Hematopoietic multipotent progenitor cell treated with erythropoietin and hydrocortisone succinate and interleukin-3 and kit ligand, for 17 days (in vitro differentiated cells): ENCODE results near the gene TNFAIP2.

Experiments used
- DNase-seq: peaks from one replicate; pipeline ENCODE4 v3.0.0-alpha.2; 2015; ENCODE audit warnings: low spot score

The TNFAIP2 gene

DNA sequence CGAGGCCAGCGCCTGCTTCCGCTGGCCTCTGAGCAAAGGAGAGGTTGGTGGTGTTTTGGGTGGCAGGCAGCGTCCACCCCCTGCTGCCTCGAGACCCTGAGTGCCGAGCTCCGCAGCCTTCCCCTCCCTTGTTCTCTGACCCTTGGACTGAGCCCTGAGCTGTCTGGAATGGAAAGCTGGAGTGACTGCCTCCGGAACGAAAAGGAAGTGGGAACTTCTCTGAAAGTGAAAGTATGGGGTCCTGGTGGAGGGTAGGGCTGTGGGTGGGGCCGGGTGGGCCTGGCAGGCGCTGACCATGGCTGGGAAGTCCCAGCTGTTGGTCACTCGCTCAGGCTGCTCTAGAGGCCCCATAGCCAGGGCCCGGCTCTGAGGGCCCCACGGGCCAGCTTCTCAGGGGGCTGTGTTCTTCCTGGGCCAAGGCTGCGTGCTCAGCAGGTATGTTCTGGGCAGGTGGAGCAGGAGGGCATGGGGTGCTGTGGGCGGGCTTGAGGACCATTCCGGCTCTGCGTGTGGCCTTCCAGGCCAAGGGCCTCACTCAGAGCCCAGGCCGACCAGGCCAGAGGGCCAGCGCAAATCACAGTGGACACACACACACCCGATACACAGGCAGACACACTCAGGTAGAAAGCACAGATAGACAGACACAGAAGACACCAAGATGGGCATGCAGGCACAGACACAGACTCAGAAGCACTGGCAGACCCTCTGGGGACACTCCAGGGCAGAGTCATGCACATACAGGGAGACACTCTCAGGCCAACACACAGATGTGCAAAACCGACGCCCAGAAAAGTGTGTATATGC is 28.7 kb upstream of the TNFAIP2 start, which contains the start of gene EXOC3L4:
Gene EXOC3L4 (plus strand): TSS at position 320 of the 804 bp plus-strand sequence. CDS start 5,495 bp downstream, outside the sequence.
- no peak for DNase-seq

DNA sequence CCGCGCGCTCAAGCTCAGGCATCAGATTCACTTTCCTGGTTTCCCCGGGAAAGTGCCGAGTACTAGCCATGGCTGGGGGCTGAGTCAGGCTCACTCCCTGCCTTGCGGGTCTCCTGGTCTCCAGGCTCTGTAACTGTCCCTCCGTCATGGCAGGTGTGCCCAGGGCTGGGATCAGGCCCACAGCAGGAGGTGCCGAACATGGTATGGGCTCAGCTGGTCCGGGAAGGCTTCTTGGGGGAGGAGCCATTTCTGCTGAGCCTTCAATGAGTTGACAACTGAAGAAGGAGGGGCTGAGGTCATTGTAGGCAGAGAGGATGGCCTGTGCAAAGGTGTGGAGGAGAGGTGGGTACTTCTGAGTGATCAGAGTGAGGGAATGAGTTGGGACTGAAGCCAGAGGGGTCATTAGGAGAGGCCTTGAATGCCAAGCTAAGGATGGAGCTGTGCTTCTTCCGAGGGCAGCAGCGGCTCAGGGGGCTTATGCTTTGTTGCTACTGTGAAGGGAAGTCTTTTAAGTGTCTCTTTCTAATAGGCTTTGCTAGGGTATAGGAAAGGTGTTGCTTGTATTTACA is 28.0 kb upstream of the TNFAIP2 start:
- DNase-seq = no peak

DNA sequence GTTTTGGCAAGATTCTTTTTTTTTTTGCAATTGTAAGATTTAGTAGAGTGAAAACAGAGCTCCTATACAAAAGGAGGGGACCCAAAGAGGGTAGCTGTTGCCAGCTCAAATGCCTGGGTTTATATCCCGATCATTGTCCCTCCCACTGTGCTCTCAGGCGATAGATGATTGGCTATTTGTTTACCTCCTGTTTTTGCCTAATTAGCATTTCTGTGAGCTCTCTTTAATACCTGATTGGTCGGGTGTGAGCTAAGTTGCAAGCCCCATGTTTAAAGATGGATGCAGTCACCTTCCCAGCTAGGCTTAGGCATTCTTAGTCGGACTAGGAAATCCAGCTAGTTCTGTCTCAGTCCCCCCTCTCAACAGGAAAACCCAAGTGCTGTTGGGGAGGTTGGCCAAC is 26.9 kb upstream of the TNFAIP2 start:
- no peak for DNase-seq

DNA sequence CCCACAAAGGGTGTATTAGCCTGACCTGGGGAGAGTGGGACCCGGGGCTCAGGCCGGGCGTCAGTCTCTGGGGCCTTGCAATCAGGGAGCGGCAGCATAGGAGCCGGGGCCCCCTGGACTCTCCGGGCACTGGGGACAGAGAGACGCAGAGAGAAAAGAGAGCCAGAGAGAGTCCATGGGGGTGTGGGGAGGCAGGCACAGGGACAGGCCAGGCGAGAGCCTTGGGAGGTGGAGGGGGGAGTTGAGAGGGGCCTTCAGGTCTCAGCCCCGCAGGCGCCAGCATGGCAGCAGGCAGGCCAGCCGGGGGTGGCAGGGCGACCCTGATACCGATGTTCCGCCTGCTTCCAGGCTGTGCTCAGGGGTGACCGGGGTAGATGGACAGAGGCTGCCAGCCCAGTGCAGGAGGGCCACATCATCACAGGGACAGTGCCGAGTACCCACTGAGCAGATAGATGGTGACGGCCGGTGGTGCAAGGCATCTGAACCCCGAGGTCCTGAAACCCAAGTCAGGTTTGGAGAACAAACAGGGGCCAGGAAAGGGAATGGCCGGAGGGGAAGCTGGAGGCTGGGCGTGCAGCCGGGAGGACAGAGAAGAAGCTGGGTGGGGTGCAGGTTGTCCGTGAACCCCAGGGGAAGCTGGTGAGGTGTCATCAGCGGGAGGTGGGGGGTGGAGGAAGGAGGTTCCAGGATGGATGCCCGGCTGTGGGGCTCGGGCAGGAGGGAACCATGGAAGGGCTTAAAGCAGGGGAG is 25.8 kb upstream of the TNFAIP2 start:
- DNase-seq = no peak

DNA sequence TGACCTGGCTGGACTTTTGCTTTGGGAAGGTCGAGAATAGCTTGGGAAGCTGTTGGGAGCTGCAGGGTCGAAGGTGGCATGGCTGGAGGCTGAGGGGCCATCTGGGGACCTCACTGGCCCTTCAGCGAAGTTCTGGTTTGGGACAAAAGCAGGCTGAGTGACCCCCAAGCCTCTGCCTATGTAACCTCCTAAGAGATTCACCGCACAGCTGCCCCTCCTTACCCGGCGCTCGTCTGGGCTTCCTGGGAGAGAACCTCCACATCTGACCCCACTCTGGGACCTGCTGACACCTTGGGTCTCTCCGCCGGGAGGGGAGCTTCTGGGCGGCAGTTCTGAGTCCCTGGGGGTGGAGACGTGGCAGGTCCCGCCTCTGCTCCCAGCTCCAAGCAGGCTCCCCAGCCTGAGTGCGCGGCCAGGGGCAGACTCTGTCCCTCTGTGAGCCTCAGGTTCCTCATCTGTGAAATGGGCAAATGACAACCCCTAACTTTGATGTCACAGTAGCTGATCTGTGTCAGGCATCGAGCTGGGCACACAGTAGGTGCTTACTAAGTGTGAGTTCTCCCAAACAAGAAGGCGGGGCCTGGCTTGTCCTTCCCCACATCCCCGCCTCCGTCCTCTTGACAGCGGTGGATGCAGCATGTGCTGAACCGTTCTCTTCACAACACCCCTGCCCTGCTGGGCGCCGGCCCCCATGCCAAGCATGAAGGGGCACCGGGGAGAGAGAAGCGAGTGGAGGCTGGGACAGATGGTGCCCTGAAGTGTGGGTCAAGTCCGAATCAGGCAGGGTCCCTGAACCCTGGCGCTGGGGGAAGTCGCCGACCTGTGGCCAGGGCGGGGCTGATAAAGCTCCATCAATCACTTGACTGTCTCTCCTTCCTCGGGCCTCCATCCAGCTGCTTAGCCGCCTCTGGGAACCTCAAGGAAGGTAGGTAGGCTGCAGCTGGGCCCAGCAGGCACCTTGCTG is 25.0 kb upstream of the TNFAIP2 start:
- DNase-seq = no peak

DNA sequence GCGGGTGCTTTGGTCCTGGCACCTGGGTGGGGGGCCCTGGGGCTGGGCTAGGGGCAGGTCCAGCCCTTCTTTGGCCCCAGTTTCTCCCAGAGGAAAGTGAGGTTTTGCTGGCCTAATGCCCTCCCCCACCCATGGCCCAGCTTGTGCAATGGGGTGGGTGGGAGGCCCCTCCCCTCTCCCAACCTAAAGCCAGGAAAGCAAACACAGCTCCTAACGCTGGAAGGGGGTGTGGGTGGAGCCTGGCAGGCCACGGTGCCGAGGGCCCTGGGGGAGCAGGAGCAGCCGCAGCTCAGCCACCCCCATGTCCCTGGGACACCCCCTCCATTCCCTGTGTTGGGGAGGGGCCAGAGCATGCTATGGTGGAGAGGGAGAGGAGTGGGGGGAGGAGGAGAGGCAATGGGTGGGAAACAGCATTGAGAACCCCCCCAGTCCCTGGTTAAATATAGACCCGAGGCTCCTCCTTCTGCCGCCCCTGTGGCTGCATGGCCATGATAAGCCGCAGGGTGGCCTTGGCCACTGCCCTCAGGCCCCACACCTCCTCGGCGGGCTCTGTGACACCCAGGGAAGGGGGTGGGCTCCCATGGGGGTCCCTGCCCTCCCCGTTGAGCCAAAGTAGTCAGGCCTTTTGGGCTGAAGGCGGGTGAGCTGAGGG is 24.1 kb upstream of the TNFAIP2 start:
- DNase-seq = no peak

DNA sequence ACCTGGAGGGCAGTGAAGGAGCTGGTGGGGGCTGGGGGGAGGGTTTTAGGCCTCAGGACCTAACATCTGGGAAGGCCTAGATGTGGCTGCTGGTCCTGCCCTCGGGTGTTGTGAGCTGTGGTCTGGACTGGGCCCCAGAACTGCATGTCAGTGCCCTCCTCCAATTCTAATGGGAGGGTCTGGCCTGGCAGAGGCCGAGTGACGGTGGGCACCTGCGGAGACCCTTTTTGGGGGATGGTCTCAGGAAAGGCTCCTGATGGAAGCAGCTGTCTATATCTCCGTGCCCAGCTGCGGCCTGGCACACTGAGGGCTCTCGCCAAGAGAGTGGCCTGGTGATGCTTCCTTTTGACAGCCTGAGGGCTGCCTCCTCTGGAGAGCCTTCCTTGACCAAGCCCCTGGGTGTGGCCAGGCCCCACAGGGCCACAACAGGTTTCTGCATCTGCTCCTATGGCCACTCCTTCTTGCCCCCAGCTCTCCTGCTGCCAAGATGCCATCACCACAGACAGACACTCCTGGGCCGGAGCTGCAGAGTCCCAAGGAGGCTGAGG is 23.5 kb upstream of the TNFAIP2 start:
- DNase-seq = no peak

DNA sequence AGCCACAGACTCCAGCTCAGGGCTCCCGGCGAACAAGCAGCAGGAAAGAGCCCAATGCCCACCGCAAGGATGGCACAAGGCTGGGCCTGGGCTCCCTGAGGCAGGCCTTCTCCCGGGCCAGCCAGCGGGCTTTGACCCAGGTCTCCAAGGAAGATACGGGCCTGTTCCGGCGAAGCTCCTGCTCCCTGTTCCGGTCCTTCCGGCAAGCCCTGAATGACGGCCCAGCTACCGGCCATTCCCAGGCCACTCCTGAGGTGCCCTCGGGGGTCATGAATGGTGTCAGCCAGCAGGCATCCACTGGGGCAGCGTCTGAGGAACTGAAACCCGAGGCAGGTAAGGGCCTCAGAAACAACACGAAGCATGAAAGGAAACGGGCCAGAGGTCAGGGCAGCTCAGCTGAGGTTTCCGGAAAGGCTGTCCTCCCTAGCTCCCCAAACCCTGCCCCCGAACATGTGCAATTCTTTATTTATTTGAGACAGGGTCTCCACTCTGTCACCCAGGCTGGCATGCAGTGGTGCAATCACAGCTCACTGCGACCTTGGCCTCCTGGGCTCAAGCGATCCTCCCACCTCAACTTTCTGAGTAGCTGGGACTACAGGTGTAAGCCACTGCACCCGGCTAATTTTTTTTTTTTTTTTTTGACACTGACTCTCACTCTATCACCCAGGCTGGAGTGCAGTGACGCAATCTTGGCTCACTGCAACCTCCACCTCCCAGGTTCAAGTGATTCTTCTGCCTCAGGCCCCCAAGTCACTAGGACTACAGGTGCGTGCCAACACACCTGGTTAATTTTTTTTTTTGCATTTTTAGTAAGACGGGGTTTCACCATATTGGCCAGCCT is 22.8 kb upstream of the TNFAIP2 start:
- DNase-seq = no peak

DNA sequence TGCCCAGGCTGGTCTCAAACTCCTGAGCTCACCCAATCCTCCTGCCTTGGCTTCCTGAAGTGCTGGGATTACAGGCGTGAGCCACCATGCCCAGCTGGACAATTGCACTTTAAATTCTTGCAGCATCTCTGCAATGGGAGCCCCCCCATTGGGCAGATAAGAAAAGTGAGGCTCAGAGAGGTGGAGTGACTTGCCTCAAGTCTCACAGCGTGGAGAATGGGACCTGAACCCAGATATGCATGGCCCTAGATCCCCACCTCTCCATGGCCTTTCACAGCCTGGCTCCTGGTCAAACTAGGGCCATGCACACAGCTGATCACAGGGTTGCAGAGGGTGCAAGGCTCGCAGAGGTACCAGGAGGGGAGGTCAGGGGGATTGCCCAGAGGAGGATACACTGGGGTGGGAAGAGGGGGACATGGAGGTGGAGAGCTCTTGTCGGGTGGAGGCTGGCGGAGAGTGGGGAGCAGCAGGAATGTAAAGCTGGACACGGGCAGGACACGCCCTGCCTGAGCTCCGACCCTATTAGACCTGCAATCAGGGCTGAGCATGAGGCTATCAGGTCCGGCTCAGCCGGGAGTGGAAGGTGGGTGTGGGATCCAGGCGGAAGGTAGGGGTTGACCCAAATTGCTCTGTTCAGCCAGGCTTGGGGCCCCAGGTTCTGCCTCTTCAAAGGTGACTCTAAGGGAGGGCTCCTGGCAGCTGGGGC is 21.9 kb upstream of the TNFAIP2 start:
- DNase-seq = no peak

DNA sequence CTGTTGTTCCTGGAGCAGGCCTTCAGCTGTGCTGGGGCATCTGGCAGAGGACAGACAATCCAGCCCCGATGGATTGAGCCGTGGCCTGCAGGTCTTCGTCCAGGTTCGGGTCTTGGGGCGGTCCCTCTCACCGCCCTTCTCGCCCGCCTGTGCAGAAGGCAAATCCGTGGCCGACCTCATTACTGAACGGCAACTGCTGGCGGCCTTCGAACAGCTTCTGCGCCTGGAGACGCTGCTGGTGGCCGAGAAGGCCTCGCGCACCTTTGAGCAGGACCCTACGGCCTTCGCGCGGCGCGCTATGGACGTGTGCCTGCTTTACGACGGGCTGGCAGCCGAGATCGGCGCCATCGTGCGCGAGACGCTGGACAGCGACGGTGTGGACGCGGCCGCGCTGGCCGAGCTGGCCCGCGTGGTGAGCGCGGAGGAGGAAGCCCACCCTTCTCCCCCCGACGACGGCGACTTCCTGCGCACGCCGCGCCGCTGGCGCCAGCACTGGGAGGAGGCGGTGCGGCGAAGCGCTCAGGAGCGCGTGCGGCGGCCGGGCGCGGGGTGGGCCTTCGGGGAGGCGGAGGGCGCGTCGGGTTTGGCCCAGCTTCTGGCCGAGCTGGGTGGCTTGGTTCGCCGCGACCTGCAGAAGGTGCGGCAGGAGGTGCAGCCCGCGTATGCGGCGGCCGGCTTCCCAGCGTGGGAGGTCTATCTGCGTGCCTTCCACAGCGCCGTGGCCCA is 21.1 kb upstream of the TNFAIP2 start:
- DNase-seq = no peak

DNA sequence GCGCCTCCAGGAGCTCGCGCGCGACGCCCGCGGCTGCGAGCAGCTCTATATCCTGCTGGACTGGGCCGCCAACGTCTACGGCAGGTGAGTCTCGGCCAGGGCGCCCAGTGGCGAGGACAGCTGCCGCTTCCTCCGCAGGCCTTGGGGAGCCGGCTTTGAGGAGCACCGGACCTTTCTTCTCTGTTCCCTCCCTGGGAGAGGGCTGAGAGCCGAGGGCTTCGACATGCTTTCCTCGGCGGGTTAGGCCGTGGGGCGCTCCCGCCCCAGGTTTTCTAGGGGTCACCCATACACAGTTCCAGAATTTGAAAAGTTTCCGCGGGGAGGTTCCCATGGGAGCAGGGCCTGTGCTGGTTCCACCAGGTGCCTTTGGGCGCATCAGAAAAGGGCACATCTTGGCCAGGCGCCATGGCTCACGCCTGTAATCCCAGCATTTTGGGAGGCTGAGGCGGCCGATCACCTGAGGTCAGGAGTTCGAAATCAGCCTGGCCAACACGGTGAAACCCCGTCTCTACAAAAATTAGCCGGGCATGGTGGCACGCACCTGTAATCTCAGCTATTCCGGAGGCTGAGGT is 20.5 kb upstream of the TNFAIP2 start:
- no peak for DNase-seq

DNA sequence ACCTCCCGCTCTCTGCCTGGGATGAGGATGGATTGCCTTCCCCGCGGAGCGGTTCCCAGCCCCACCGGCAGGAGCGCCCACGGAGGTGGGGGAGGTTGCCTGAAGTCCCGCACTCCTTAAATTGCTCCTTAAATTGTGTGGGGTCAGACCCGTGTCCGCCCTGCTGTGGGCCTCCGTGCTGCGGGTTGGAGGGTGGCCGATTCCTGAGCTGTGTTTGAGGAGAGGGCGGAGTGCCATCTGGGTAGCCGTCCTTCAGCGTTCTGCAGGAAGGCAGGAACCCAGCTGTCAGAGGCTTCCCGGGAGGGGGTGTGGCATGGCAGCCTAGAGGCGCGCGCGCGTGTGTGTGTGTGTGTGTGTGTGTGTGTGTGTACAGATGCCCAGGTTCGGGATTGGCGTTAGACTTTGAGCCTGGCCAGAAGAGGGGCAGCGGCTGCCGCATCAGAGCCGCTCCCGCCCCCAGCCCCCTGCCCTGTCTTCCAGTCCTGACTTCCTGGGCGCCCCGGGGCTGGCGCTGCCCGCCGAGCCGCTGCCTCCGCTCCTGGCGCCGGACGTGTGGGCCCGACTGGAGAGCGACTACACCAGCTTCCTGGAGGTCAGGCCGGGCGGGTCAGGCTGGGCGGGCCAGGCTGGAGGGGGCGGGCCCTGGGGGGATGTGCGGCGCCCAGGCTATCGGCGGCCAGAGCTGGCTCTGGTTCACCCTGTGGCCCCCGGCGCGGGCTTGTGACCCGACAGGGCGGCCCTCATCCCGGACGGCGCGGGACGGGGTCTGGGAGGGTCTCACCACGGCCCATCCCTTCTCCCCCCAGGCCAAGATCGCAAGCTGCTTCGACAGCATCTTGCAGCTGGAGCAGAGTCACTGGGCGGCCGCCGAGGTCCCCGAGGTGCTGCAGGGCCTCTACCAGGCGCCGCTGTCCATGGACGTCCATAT is 19.5 kb upstream of the TNFAIP2 start:
- no peak for DNase-seq

DNA sequence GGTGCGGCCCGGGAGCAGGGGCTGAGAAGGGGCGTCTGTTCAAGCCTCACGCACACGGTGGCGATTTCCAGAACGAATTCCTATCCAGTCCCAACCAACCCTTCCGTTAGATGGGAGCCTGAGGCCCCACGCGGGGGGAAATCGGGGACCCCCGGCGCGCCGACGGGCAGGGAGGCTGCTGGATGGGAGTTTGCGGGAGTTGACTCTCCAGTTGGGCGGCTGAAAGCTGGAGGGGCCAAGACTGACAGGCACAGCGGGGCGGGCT is 18.9 kb upstream of the TNFAIP2 start:
- DNase-seq = no peak

DNA sequence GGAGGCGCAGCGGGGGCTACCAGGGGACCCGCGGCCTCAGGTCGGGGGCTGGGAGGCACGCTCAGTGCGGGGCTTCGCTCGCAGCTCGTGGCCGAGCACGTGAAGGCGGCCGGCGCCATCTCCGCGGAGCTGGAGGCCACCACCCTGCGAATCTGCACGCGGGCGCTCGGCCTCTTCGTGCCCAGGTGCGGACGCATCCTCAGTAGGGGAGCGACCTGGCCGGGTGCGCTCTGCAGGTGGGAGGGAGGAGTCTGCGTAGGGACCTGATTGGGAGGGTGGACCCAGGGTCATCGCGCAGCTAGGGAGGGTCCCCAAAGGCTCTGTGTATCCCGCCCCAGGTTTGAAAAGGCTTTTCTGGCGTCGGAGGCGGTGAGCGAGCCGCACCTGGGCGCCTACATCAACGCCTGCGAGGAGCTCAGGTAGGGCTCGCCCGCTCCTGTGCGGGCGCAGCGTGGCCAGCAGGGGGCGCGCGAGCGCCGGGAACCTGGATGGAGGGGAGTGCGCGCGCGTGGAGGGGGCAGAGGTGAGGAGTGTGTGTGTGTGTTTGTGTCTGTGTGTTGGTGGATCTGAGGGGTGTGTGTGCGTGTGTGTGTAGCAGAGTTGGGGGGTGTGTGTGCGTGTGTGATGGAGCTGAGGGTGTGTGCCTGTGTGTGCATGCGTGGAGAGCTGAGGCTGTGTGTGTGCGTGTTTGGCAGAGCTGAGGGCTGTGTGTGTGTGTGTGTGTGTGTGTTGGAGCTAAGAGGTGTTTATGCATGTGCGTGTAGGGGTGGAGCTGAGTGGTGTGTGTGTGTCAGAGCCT is 18.4 kb upstream of the TNFAIP2 start:
- peak; percentile 69 for DNase-seq

DNA sequence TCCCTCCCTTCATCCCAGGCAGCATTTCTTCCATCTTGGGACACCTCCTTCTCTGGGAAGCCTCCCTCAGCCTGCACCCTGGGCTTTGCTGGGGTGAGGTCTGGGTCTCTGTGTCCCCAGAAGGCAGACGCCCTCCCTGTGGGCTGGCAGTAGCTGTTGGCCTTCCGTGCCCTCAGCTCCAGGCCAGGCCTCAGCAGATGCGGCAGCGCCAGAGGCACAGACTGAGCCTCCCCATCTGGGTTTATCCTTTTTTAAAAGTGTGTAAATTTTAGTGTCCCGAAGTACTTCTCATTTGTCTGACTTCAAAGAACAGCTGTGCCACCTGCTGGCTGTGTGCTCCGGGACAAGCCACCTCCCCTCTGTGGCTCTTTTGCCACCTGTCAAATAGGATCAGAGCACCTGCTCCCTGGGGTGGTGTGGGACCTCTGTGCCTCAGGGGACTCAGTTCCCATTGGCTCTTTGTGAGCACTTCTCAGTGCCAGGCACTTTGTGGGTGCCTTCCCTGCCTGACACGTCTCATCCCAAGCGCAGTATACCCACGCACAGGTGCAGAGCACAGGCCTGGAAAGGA is 17.6 kb upstream of the TNFAIP2 start:
- peak; percentile 10 for DNase-seq

DNA sequence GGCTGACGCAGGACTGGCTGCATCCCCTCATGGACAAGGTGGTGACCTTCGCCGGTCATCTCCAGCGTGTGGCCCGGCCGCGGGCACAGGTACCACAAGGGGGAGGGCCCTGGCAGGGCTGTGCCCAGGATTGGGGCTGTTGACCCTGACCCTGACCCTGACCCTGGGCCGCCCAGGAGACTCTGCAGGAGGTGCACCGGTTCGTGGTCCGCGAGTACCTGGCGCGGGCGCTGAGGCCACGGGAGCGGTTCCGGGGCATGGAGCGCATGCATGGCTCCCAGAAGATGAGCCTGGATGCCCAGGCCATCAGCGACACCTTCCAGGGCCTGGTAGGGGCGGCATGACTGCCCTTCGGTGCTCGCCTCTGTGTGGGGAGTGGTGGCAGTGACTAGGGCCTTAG is 15.8 kb upstream of the TNFAIP2 start:
- no peak for DNase-seq
